Caco-2 (cell line): ENCODE results near the gene FRMD3. TPM values are rescaled to one million over a fixed set of nuclear protein-coding genes. Genes with fewer than 3 reads are reported as not detected.

Experiments used
- BruUV-seq: library from RNA; stranded (reverse); fragments of 400-500 nt; replicated peaks from 2 replicates; lab custom pipeline; 2021; lab: Mats Ljungman, UMichigan
- CTCF ChIA-PET: fragments of 300-600 bp; sonication (Branson Sonifier 250); formaldehyde crosslinking; loops from one replicate; lab custom pipeline; 2022; ENCODE audit warnings: antibody characterized with exemption; lab: Charles Lee
- POLR2A ChIA-PET: fragments of 300-600 bp; sonication (Branson Sonifier 250); formaldehyde crosslinking; loops from one replicate; lab custom pipeline; 2022; ENCODE audit warnings: antibody characterized with exemption; lab: Charles Lee
- DNase-seq, 2 experiments: peaks; one replicate each; pipeline versions ENCODE4 v3.0.0 to v3.0.0-alpha.2; 2020 to 2022
- H3K27me3 ChIP-seq: replicated peaks from 2 replicates; pipeline ENCODE4 v1.6.0; 2011; ENCODE audit warnings: low read length; ENCODE audit not compliant: control insufficient read depth, insufficient read depth
- H3K36me3 ChIP-seq: 2 replicates; pipeline ENCODE4 v1.5.1; 2011; ENCODE audit warnings: low read length; ENCODE audit not compliant: control insufficient read depth, insufficient read depth
- H3K4me1 ChIP-seq: fragments of 250-450 bp; sonication (Bioruptor Pico); 2 replicates; pipeline ENCODE4 v1.5.1; 2020; ENCODE audit warnings: mild to moderate bottlenecking
- H3K4me3 ChIP-seq: 2 replicates; pipeline ENCODE4 v1.5.1; 2011; ENCODE audit warnings: low read depth, mild to moderate bottlenecking, control low read depth, low read length
- H3K9me3 ChIP-seq: fragments of 250-450 bp; sonication (Bioruptor Pico); 2 replicates; pipeline ENCODE4 v1.5.1; 2020; ENCODE audit warnings: mild to moderate bottlenecking, moderate library complexity
- H3K27ac Mint-ChIP-seq: one replicate; pipeline ENCODE4 v1.8.0; 2022; ENCODE audit warnings: mixed read lengths; ENCODE audit not compliant: unreplicated experiment
- H3K27me3 Mint-ChIP-seq: one replicate; pipeline ENCODE4 v1.8.0; 2022; ENCODE audit warnings: mixed read lengths; ENCODE audit not compliant: insufficient read depth, unreplicated experiment
- H3K36me3 Mint-ChIP-seq: one replicate; pipeline ENCODE4 v1.8.0; 2022; ENCODE audit warnings: mild to moderate bottlenecking, mixed read lengths; ENCODE audit not compliant: insufficient read depth, unreplicated experiment
- H3K4me1 Mint-ChIP-seq: one replicate; pipeline ENCODE4 v1.8.0; 2022; ENCODE audit warnings: low read depth, mixed read lengths; ENCODE audit not compliant: unreplicated experiment
- H3K4me3 Mint-ChIP-seq: one replicate; pipeline ENCODE4 v1.8.0; 2022; ENCODE audit warnings: mild to moderate bottlenecking, moderate library complexity, mixed read lengths; ENCODE audit not compliant: unreplicated experiment
- H3K9me3 Mint-ChIP-seq: one replicate; pipeline ENCODE4 v1.8.0; 2022; ENCODE audit warnings: mixed read lengths; ENCODE audit not compliant: unreplicated experiment
- intact Hi-C: fragments of 100-400 bp; cut with micrococcal nuclease; formaldehyde crosslinking; loops from one replicate; pipeline ENCODE4 v1.10.0; 2022; ENCODE audit not compliant: unreplicated experiment
- total RNA-seq: library from RNA; stranded (reverse); gene quantifications from 2 replicates; pipeline ENCODE4 v1.2.3, GENCODE V29; 2022
- TF ChIP-seq, protein P1 (sequence below), 2 experiments: fragments of 200-600 bp in 1 of 2; IDR thresholded peaks; 1 replicate in 1 of 2; 2 replicates in 1 of 2; pipeline versions ENCODE4 v1.5.1 to v1.8.0; 2011 to 2022; ENCODE audit warnings: antibody characterized with exemption in 1 of 2, control low read depth in 1 of 2, inconsistent platforms in 1 of 2, low read depth in 1 of 2, low read length in 1 of 2, mild to moderate bottlenecking in 1 of 2, moderate library complexity in 1 of 2; ENCODE audit not compliant: insufficient read depth in 1 of 2, severe bottlenecking in 1 of 2, unreplicated experiment in 1 of 2

The FRMD3 gene
- total RNA-seq, 1 experiment from 2014 or later = not detected

DNA sequence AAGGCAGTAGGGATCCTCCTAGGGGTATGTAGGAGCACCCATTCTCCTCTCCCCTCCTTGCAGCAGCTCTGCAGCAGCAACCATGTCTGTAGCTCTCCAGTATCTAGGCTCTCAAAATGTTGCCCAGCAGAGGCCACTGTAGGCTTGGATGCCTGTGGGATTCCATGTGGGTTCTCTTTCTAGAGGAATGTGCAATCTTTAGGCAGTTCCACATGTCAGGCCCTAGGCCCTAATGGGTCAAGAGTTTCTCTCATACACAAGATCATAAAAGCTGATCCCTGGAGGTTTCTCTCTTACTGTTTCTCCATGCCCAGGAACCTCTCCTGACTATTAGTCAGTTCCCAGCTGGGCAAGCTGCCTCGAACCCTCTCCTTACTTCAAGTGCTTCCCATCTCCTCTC is 215.8 kb downstream of the FRMD3 start:
- no peaks in the 10 kb centered on the region for H3K27me3 Mint-ChIP-seq
- Histone ChIP-seq H3K36me3 (no peaks in the 10 kb centered on the region), H3K4me3 (no peak overlapping the region), H3K9me3 (no peaks in the 10 kb centered on the region), H3K27me3 (no peaks in the 10 kb centered on the region), H3K4me1 (no peaks in the 10 kb centered on the region)
- no peaks in the 10 kb centered on the region for H3K4me1 Mint-ChIP-seq
- intact Hi-C loops = no loop called here
- ChIA-PET POLR2A (no interaction called here), CTCF (interaction anchor here (1.1 kb wide), 1 partner anchor 12 kb away, joined by 3 read pairs; no protein-coding TSS in a partner anchor)
- DNase-seq = no peak
- no peak overlapping the region for H3K4me3 Mint-ChIP-seq
- H3K27ac Mint-ChIP-seq = no peak overlapping the region
- TF ChIP-seq, protein P1, sequence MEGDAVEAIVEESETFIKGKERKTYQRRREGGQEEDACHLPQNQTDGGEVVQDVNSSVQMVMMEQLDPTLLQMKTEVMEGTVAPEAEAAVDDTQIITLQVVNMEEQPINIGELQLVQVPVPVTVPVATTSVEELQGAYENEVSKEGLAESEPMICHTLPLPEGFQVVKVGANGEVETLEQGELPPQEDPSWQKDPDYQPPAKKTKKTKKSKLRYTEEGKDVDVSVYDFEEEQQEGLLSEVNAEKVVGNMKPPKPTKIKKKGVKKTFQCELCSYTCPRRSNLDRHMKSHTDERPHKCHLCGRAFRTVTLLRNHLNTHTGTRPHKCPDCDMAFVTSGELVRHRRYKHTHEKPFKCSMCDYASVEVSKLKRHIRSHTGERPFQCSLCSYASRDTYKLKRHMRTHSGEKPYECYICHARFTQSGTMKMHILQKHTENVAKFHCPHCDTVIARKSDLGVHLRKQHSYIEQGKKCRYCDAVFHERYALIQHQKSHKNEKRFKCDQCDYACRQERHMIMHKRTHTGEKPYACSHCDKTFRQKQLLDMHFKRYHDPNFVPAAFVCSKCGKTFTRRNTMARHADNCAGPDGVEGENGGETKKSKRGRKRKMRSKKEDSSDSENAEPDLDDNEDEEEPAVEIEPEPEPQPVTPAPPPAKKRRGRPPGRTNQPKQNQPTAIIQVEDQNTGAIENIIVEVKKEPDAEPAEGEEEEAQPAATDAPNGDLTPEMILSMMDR (IDR thresholded peaks at IDR 0.05; ENCODE audit: insufficient read depth in 1 of 2, low read depth in 1 of 2, low read length in 1 of 2, severe bottlenecking in 1 of 2, unreplicated experiment in 1 of 2) = no peak
- H3K36me3 Mint-ChIP-seq = no peaks in the 10 kb centered on the region
- H3K9me3 Mint-ChIP-seq = no peaks in the 10 kb centered on the region
- BruUV-seq = no TSS peak

DNA sequence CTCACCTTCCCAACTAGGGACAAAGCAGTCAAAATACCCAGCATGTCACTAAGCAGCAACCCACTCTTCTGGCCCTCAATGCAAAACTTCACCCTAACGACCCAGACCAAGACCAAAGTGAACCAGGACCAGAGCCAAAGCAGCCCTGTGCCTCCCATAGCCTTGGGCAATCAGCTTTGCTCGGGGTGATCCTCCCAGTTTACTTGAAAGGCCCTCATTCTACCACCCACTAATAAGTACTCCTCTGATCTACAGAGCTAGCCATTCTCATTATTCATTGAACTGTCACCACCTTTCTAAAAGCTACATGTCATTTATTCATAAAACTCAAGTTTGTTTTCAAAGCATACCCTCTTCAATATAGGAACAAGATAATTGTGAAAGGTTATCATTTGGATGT is 221.0 kb downstream of the FRMD3 start:
- no peak overlapping the region for H3K27ac Mint-ChIP-seq
- Histone ChIP-seq H3K27me3 (no peaks in the 10 kb centered on the region), H3K36me3 (no peaks in the 10 kb centered on the region), H3K4me3 (no peak overlapping the region), H3K9me3 (no peaks in the 10 kb centered on the region), H3K4me1 (no peaks in the 10 kb centered on the region)
- POLR2A ChIA-PET = no interaction called here
- no peak overlapping the region for H3K4me3 Mint-ChIP-seq
- no peaks in the 10 kb centered on the region for H3K27me3 Mint-ChIP-seq
- no peaks in the 10 kb centered on the region for H3K4me1 Mint-ChIP-seq
- H3K36me3 Mint-ChIP-seq = no peaks in the 10 kb centered on the region
- no peaks in the 10 kb centered on the region for H3K9me3 Mint-ChIP-seq
- CTCF ChIA-PET = no interaction called here
- intact Hi-C loops = no loop called here
- DNase-seq = no peak
- BruUV-seq = no TSS peak
- TF ChIP-seq, protein P1 (IDR thresholded peaks at IDR 0.05; ENCODE audit: insufficient read depth in 1 of 2, low read depth in 1 of 2, low read length in 1 of 2, severe bottlenecking in 1 of 2, unreplicated experiment in 1 of 2) = no peak

DNA sequence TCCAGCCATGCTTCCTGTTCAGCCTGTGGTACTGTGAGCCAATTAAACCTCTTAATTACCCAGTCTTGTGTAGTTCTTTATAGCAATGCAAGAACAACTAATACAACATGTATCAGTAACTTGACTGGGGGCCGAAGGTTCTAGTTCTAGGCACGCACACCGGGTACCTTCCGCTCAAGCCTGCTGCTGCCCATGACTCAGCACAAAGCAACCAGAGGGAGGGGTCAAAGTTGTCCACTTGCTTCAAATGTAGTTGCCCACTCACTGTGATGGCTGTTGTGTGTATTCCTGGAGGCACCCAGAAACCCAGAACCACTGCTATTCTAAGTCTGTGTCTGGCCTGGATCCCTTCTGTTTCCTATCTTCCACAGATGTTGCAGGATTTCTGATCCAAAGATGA is 222.6 kb downstream of the FRMD3 start:
- DNase-seq = no peak
- TF ChIP-seq, protein P1 (IDR thresholded peaks at IDR 0.05; ENCODE audit: insufficient read depth in 1 of 2, low read depth in 1 of 2, low read length in 1 of 2, severe bottlenecking in 1 of 2, unreplicated experiment in 1 of 2) = no peak
- H3K27me3 Mint-ChIP-seq = no peaks in the 10 kb centered on the region
- no peak overlapping the region for H3K27ac Mint-ChIP-seq
- no peaks in the 10 kb centered on the region for H3K27me3 ChIP-seq
- no peak overlapping the region for H3K4me3 Mint-ChIP-seq
- ChIA-PET POLR2A (no interaction called here), CTCF (no interaction called here)
- intact Hi-C loops = no loop called here
- H3K4me1 ChIP-seq = no peaks in the 10 kb centered on the region
- H3K36me3 Mint-ChIP-seq = no peaks in the 10 kb centered on the region
- H3K9me3 Mint-ChIP-seq = no peaks in the 10 kb centered on the region
- no peaks in the 10 kb centered on the region for H3K36me3 ChIP-seq
- H3K4me1 Mint-ChIP-seq = no peaks in the 10 kb centered on the region
- H3K4me3 ChIP-seq = no peak overlapping the region
- no peaks in the 10 kb centered on the region for H3K9me3 ChIP-seq
- BruUV-seq = no TSS peak
